NCI-H526 treated with DMSO at 0.1 percent for 48 hours (cell line): ENCODE results near the gene RFT1.

Source experiments
- DNase-seq: peaks from one replicate; lab custom pipeline; 2025; lab: John Stamatoyannopoulos, UW

The RFT1 gene

GRCh38 chr3:53091011-53091410 lies 39.2 kb downstream of the RFT1 start:
- no peak for DNase-seq

DNA sequence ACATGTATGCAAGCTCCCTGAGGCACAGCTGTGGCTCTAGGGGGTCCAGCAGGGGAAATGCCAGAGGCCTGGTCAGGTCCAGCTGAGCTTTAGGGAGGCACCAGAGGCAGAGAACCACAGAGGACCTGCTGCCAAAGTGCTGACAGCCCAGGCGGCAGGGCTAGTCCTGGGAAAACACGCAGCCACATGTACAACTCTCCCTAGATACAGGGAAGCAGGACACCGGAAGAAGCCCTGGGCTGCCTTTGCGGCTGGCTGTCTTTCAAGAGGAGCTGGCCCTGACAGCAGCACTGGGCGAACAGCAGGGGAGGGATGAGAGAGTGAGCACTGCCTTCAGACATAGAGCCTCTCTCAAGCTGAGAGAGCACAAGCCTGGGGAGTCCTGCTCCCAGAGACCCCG lies 40.7 kb downstream of the RFT1 start:
- DNase-seq, result no peak

GRCh38 chr3:53085476-53085875 lies 44.8 kb downstream of the RFT1 start:
- no peak for DNase-seq

DNA sequence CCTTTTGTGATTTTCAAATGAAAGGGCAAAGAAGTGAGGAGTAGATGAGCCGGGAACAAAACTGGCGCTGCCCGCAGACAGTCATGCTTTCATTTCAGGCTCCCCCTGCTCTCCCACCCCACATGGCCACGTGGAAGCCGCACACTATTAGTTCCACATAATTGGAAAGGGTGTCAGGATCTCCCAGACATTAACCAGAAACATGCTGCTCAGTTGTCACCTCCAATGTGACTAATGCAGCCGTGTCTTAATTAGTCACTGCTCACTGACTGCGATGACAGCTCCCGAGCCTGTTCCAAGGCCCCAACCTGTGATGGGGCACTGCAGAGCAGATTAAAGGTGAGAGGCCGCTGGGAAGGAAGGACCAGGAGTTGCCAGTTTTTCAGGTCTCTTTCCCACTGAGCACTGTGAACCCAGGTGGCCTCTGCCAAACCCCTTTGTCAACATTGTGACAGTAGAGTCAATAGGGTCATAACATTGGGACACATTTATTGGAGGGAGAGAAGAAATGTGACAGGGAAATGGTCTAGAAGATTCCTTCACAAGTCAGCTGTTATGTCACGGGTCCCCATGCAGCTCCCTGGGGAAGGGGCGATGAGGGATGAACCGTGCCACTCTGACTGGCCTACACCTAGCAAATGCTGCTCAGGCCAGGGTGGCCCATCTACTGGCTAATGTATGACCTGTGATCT lies 45.8 kb downstream of the RFT1 start:
- DNase-seq, result no peak

GRCh38 chr3:53083949-53084309 lies 46.3 kb downstream of the RFT1 start:
- no peak for DNase-seq

GRCh38 chr3:53083521-53083920 lies 46.7 kb downstream of the RFT1 start:
- DNase-seq, result no peak

- no peak for DNase-seq
Observed at GRCh38 chr3:53082736-53083135, 47.5 kb downstream of the RFT1 start.

DNA sequence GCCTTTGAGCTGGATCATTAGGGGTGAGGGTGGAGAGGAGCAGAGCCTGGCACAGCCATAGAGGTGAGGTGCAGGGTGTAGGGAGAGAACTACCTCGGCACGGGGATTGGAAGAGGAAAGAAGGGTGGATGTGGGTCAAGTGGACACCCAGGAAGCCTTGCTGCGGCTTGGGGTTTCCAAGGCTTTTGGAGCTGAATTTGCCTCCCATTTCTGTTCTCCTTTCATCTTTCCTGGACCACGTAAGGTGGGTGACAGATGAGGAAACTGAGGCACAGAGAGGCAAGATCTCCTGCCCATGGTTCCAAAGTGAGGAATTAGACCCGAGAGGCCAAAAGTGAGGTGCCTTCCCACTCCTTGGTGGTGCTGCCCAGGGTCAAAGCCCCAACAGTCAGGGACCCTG lies 48.9 kb downstream of the RFT1 start:
- DNase-seq, result no peak

DNA sequence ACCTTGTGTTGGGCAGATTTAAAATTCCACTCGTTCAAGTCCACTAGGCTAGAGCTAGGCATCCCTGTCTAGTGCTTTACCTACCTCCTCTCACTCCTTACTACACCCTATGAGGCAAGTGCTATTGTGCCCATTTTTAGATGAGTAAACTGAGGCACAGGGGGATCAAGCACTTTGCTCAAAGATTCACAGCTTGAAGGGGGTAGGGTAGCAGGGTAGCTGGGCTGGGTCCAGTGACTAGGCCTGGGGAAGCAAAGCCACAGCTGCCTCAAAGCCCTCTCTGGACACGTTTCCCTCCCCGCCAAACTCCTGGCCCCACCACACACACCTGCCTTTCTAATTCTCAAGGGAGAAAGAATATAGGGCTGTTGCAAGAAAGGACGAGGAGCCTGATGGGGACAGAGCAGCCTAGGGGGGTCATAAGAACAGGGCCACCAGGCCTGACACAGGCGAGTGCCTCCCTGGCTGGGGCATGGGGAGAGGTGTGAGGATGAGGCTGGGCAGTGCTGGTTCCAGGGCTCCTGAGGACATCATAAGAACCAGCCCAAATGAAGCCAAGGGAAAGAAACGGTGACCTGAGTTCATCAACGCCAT lies 49.5 kb downstream of the RFT1 start:
- DNase-seq, result no peak

- DNase-seq, result no peak
Observed at GRCh38 chr3:53079791-53080555, 50.3 kb downstream of the RFT1 start.

DNA sequence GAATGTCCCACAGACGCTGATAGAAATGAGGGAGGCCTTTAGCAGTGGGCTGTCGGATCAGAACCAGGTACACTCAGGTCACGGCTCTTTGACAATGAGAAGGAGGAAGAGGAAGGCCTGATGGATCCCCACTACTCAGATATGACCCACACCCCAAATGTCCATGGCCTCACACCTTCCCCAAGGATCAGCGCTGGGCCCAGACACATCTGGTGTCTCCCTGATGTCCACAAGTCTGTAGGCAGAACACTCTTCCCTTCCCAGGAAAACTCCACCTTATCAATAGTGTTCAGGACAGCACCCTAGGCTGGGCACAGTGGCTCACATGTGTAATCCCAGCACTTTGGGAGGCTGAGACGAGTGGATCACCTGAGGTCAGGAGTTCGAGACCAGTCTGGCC lies 51.1 kb downstream of the RFT1 start:
- no peak for DNase-seq

DNA sequence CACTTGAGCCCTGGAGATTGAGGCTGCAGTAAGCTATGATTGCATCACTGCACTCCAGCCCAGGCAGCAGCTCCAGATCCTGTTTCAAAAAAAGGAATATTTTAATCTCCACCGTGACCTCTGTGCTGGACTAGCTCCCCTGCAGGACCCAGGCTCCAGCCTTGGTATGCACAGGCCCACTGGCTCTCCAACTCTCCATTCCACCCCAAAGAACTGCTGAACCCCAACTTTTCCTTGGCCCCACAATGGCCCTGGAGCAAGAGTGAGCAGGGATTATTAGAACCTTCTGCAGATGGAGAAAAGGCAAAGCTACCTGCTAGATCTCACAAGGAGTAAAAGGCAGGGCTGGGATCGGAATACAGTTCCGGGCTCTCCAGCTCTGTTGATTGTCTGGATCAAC lies 51.6 kb downstream of the RFT1 start:
- no peak for DNase-seq

GRCh38 chr3:53077476-53078220 lies 52.6 kb downstream of the RFT1 start:
- DNase-seq, result no peak

DNA sequence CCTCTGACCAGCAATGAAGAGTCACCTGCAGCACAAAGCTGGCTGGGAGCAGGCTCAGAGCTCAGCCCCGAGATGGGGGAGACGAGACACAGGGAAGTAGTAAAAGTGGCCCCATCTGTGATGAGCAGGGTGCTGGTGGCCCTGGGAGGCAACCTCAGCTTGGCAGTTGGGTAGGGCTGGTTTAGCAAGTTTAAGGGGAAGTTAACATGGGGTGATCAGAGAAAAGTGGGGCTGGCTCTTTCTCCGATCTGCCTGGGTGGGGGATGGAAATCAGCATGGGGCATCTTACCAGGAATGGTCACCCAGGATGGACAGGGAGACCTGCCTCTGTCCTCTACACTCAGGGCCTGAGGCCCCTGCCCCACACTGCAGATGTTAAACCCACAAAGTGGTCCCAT lies 54.5 kb downstream of the RFT1 start:
- DNase-seq, result no peak

GRCh38 chr3:53074761-53075742 lies 55.2 kb downstream of the RFT1 start:
- DNase-seq, result no peak

DNA sequence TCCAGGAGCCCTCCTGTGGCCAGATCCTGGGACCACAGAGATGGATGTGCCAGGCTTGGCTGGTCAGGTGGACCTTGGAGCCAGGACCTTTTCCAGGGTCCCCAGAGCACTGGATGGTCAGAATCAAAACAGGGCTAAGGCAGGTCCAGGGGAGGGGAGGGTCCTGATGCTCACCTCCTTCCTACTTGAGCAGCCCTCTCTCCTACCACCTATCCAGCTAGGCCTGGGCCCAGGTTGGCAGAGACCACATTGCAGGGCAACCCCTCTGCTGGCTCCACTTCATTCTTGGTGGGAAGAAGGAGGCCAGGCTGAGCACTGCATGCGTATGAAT lies 55.9 kb downstream of the RFT1 start:
- DNase-seq, result no peak

DNA sequence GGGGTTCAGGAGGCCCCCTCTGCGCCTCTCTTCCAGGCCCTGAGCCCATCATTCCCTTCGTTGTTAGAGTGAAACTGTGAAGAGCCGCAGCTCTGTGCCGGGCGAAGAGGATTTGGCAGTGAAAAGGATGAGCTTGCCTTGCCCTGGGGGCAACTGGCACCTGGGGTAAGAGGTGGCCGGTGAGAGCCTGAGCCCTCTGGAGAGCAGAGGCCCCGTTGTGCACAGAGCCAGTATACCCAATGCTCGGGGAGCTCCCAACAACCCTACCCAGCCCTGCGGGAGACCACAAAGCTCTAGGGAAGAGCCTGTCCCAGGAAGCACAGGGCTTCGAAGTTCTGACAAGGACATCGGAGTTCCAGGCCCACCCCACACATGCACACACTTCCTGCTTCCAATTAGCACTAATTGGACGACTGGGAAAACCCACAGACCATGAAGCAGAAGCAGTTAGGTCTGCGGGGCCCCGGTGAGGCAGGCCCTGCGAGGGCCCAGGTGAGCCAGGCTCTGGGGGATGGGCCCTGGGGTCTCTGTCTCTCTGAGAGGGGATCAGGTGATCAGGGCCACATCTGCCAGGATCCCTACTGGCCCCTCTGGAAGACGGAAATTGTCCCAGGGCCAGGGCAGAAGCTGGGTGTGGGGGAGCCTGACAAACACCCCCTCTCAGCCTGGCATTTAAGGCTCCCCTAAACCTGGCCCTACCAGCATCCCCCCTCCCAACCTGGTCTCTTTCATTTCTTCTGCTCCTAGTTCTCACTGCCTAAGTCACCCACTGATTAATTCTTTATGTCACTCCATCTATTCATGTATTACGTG lies 56.5 kb downstream of the RFT1 start:
- DNase-seq, result no peak

GRCh38 chr3:53072653-53073552 lies 57.3 kb downstream of the RFT1 start:
- peak; percentile 57 for DNase-seq

DNA sequence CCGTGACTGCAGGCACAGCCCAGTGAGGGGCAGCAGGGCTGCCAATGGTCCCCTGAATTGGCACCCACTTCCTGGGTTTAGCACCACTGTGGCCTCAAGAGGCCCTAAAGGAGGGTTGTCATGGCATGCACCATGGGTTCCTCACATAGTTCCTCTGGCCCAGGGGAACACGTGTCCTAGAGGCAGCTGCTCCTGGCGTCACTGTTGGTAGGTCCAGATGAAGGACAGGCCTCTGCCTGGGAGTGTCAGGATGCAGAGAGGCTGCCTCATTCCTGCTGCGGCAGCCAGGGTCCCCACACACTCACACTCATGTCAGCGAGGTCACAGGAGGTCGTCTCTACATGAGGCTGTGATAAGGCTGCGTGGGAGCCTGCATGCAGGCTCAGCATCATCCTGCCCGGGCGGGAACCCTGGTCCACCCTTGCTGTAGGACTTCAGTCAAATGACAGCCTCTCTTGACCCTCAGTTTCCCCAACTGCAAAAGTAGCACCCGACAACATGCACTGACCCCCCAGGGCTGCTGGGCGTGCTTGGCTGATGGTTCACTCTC lies 58.3 kb downstream of the RFT1 start:
- no peak for DNase-seq
